Vagina (tissue), 2 donors: ENCODE data around the gene HOXB6. TPM values are rescaled to one million over a fixed set of nuclear protein-coding genes. Genes with fewer than 3 reads are reported as not detected.

Experiments
- DNase-seq, 2 donors: peaks; one replicate each; pipeline ENCODE4 v3.0.0-alpha.2; 2017; ENCODE audit errors: extremely low spot score in 2 of 2
- H3K27ac ChIP-seq: fragments of 200-600 bp; sonication (generic); one replicate; pipeline ENCODE4 v1.5.1; 2019
- H3K27me3 ChIP-seq: fragments of 200-600 bp; sonication (generic); one replicate; pipeline ENCODE4 v1.5.1; 2019
- H3K36me3 ChIP-seq, 2 donors: fragments of 200-600 bp; sonication (generic); one replicate each; pipeline ENCODE4 v1.5.1; 2017 to 2019
- H3K4me1 ChIP-seq: fragments of 200-600 bp; sonication (generic); one replicate; pipeline ENCODE4 v1.5.1; 2019
- H3K4me3 ChIP-seq, 2 donors: fragments of 200-600 bp; sonication (generic); 1 replicate in 1 of 2; 2 replicates in 1 of 2; pipeline ENCODE4 v1.5.1; 2016 to 2019
- H3K9me3 ChIP-seq: fragments of 200-600 bp; sonication (generic); one replicate; pipeline ENCODE4 v1.5.1; 2019
- POLR2A ChIP-seq, 2 donors: fragments of 450-650 bp; IDR thresholded peaks; one replicate each; pipeline ENCODE4 v1.6.1; 2017; ENCODE audit warnings: antibody characterized with exemption in 2 of 2, mild to moderate bottlenecking in 2 of 2, moderate library complexity in 2 of 2
- POLR2AphosphoS5 ChIP-seq, 2 donors: sonication (generic); formaldehyde crosslinking; IDR thresholded peaks; one replicate each; pipeline ENCODE4 v1.9.0; 2017; ENCODE audit warnings: antibody characterized with exemption in 2 of 2, mild to moderate bottlenecking in 2 of 2, low read depth in 1 of 2; ENCODE audit not compliant: insufficient read depth in 1 of 2
- intact Hi-C: fragments of 100-400 bp; cut with DNase I; formaldehyde crosslinking; loops from one replicate; pipeline ENCODE4 v1.15.1; 2023
- total RNA-seq: library from RNA; depleted of rRNA; stranded (reverse); fragments of >200 nt; gene quantifications from one replicate; pipeline ENCODE4 v1.2.3, GENCODE V29; 2016
- TF ChIP-seq, protein P1 (sequence below), 3 experiments: fragments of 450-650 bp in 2 of 3; fragments of 200-600 bp in 1 of 3; sonication (generic) in 1 of 3; IDR thresholded peaks; one replicate each; pipeline ENCODE4 v1.5.1; 2017 to 2019; ENCODE audit warnings: antibody characterized with exemption in 3 of 3, mild to moderate bottlenecking in 2 of 3, moderate library complexity in 2 of 3

Gene HOXB6
- total RNA-seq, 1 donor from 2014 or later = 1.2 TPM

DNA sequence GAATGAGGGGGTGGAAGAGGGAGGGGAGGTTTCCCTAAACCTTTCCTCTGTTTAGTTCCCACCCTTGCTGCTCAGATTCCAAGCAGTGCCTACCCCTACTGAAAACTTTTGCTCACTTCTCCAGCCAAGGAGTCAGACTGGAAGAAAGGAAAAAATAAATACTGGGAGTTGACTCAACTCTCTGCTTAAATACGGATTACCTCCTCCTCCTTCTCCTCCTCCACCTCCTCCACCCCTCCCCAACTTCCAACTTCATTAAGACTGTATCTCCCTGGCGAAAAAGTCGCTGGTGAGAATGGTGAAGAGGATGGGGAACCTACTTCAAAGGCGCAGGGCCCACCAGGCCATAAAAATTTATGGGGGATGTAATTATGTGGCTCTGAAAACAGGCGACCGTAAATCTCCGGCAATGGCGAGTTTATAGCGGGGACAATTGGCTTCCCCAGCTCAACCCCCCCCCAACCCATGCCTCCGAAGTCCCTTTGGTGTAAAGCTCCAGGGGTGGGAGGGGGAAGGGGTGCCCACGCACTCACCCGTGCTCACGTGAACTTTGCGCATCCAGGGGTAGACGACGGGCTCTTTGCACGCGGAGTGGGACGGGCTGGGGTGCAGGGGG lies 27.3 kb downstream of the HOXB6 start:
- intact Hi-C loops = loop anchor here (2.0 kb wide), 1 partner anchor 35 kb away; no protein-coding TSS in a partner anchor
- H3K9me3 ChIP-seq = no peaks in the 10 kb centered on the region
- H3K36me3 ChIP-seq = no peaks in the 10 kb centered on the region
- no peaks in the 10 kb centered on the region for H3K27me3 ChIP-seq
- DNase-seq = no peak
- H3K27ac ChIP-seq = peak overlapping the region; percentile 75
- H3K4me3 ChIP-seq = peak overlapping the region; percentile 50 to 52
- peaks cover 44% of the 10 kb centered on the region for H3K4me1 ChIP-seq
- TF ChIP-seq POLR2AphosphoS5 (IDR thresholded peaks at IDR 0.05; ENCODE audit: insufficient read depth in 1 of 2, low read depth in 1 of 2) = no peak
- TF ChIP-seq POLR2A (IDR thresholded peaks at IDR 0.05) = no peak
- TF ChIP-seq, protein P1, sequence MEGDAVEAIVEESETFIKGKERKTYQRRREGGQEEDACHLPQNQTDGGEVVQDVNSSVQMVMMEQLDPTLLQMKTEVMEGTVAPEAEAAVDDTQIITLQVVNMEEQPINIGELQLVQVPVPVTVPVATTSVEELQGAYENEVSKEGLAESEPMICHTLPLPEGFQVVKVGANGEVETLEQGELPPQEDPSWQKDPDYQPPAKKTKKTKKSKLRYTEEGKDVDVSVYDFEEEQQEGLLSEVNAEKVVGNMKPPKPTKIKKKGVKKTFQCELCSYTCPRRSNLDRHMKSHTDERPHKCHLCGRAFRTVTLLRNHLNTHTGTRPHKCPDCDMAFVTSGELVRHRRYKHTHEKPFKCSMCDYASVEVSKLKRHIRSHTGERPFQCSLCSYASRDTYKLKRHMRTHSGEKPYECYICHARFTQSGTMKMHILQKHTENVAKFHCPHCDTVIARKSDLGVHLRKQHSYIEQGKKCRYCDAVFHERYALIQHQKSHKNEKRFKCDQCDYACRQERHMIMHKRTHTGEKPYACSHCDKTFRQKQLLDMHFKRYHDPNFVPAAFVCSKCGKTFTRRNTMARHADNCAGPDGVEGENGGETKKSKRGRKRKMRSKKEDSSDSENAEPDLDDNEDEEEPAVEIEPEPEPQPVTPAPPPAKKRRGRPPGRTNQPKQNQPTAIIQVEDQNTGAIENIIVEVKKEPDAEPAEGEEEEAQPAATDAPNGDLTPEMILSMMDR (IDR thresholded peaks at IDR 0.05) = no peak

DNA sequence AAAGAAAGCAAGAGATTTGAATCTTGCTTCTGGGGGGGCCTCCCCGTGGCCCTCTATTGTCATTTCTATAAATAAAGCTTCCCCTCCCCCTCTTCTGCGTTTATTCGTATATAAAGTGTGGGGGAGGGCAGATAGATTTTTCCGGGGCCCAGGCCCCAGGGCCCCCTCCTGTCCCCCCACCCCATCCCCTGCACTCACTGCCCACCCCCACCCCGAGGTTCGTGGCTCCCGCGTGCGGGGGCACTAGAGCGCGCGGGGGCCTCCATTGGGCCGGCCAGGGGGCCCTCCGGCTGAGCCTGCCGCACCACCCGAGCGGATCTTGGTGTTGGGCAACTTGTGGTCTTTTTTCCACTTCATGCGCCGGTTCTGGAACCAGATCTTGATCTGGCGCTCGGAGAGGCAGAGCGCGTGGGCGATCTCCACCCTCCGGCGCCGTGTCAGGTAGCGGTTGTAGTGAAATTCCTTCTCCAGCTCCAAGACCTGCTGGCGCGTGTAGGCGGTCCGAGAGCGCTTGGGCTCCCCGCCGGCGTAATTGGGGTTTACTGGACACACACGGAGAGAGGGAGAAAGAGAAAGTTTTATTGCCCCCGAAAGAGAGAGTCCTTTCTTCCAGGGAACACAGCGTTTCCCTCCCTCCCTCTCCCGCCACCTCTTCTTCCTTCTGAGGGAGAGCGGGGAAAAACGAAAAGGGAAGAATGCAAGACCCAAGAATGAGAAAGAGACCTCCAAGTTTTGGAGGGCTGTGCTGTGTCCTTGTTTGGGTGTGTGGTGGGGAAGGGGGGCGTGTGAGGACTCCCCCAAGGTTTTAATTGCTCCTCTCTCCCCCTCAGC lies 28.1 kb downstream of the HOXB6 start:
- Histone ChIP-seq H3K27me3 (no peaks in the 10 kb centered on the region), H3K4me1 (peaks cover 40% of the 10 kb centered on the region), H3K9me3 (no peaks in the 10 kb centered on the region), H3K4me3 (peak overlapping the region; percentile 50 to 52), H3K36me3 (no peaks in the 10 kb centered on the region), H3K27ac (peak overlapping the region; percentile 75)
- intact Hi-C loops = loop anchor here (2.0 kb wide), 1 partner anchor 34 kb away; no protein-coding TSS in a partner anchor
- TF ChIP-seq, protein P1 (IDR thresholded peaks at IDR 0.05) = no peak
- TF ChIP-seq POLR2A (IDR thresholded peaks at IDR 0.05) (no peak), POLR2AphosphoS5 (IDR thresholded peaks at IDR 0.05; ENCODE audit: insufficient read depth in 1 of 2, low read depth in 1 of 2) (no peak)
- DNase-seq = no peak

DNA sequence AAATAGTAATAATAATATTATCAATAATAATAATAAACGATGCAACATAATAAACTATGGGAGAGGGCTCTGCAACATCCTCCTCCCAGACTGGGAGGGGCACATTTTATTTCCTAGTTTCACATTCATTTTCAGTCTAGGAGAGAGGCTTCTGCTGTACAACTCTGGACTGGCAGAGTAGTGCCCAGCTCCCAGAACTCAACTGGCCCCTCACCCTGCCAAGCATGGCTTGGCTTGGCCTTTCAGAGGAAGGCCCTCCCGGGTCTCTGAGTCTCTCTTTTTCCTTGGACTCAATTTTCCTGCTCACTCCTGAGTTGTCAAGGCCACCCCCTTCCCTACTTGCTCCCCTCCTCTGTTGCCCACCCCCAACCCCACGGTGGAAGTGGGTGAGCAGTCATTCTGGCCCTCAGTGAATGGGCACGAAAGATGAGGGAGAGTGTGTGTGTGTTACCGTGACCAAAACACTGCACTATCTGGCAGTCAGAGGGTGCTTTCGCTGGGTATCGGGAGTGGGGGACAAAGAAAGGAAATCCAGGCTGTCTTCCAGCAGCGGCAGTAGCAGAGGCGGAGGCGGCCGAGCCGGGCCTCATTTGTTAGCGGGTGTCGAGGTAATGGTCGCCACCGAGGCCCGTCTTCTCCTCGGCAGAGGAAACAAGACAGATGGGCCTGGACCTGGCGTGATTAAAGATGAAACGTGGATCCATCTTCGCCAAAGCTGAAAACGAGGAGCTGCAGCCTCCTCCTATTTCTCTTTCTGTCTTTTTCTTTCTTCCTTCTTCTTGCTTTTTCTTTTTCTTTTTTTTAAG lies 28.9 kb downstream of the HOXB6 start:
- H3K9me3 ChIP-seq = no peaks in the 10 kb centered on the region
- H3K4me3 ChIP-seq = no peak overlapping the region
- intact Hi-C loops = loop anchor here (2.0 kb wide), 1 partner anchor 33 kb away; no protein-coding TSS in a partner anchor

DNA sequence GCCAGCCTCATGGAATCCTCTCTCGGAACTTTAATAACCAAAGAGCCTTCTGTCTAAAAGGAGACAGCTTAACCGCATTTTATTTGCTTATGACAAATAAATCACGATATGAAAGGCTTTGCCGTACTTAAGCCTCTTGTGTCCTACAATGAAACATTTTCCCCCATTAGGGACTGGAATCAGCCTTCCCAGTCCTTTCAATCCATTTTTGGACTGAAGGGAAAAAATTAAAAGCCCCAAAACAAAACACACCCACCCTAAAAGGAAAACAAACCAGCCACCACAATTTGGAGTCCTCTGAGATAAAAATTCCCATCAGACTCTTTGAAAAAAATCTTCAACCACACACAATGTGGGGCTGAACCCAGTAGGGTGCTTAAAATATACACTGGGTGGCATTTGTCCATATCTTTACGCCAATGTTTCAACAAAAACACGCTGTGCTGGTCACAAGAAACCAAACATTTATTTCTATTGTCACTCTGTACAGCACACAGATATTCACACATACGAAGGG lies 29.7 kb downstream of the HOXB6 start:
- H3K36me3 ChIP-seq = no peaks in the 10 kb centered on the region
- TF ChIP-seq, protein P1 (IDR thresholded peaks at IDR 0.05) = no peak
- TF ChIP-seq POLR2A (IDR thresholded peaks at IDR 0.05) = no peak
- no peak for TF ChIP-seq POLR2AphosphoS5 (IDR thresholded peaks at IDR 0.05; ENCODE audit: insufficient read depth in 1 of 2, low read depth in 1 of 2)
- intact Hi-C loops = no loop called here
- no peaks in the 10 kb centered on the region for H3K27me3 ChIP-seq
- no peak for DNase-seq
- H3K9me3 ChIP-seq = no peaks in the 10 kb centered on the region
- no peak overlapping the region for H3K27ac ChIP-seq
- H3K4me3 ChIP-seq = no peak overlapping the region
- peaks cover 34% of the 10 kb centered on the region for H3K4me1 ChIP-seq

More for the DNA sequence above, 28.9 kb downstream of the HOXB6 start:
- no peaks in the 10 kb centered on the region for H3K27me3 ChIP-seq
- H3K27ac ChIP-seq = peak overlapping the region; percentile 52
- TF ChIP-seq POLR2A (IDR thresholded peaks at IDR 0.05) (no peak), POLR2AphosphoS5 (IDR thresholded peaks at IDR 0.05; ENCODE audit: insufficient read depth in 1 of 2, low read depth in 1 of 2) (no peak)
- TF ChIP-seq, protein P1 (IDR thresholded peaks at IDR 0.05) = no peak
- H3K36me3 ChIP-seq = no peaks in the 10 kb centered on the region
- DNase-seq = no peak
- H3K4me1 ChIP-seq = peaks cover 34% of the 10 kb centered on the region
